Parathyroid adenoma (tissue), 2 donors: ENCODE data around the gene COL15A1.
A peak's percentile ranks its signal among the peaks of the same experiment; 100 is the strongest.

Experiments used
- H2AFZ ChIP-seq: fragments of 300-600 bp; sonication (generic); one replicate; pipeline ENCODE4 v1.7.0; 2017; ENCODE audit warnings: antibody characterized with exemption, mild to moderate bottlenecking
- H3K27ac ChIP-seq: fragments of 300-600 bp; sonication (generic); one replicate; pipeline ENCODE4 v1.7.0; 2017
- H3K27me3 ChIP-seq: fragments of 300-600 bp; sonication (generic); one replicate; pipeline ENCODE4 v1.7.0; 2017; ENCODE audit warnings: low read length; ENCODE audit not compliant: control insufficient read depth, insufficient read depth
- H3K36me3 ChIP-seq: fragments of 300-600 bp; sonication (generic); one replicate; pipeline ENCODE4 v1.7.0; 2017; ENCODE audit warnings: low read length; ENCODE audit not compliant: control insufficient read depth, insufficient read depth
- H3K4me1 ChIP-seq: fragments of 300-600 bp; sonication (generic); one replicate; pipeline ENCODE4 v1.7.0; 2017; ENCODE audit warnings: control low read depth
- H3K4me2 ChIP-seq: fragments of 300-600 bp; sonication (generic); one replicate; pipeline ENCODE4 v1.7.0; 2017; ENCODE audit warnings: low read length
- H3K4me3 ChIP-seq: fragments of 300-600 bp; sonication (generic); one replicate; pipeline ENCODE4 v1.7.0; 2017; ENCODE audit warnings: low read depth, low read length
- H3K79me2 ChIP-seq: fragments of 300-600 bp; sonication (generic); one replicate; pipeline ENCODE4 v1.7.0; 2017; ENCODE audit warnings: control low read depth
- H3K9ac ChIP-seq: fragments of 300-600 bp; sonication (generic); one replicate; pipeline ENCODE4 v1.7.0; 2017; ENCODE audit warnings: mild to moderate bottlenecking
- H3K9me3 ChIP-seq: fragments of 300-600 bp; sonication (generic); one replicate; pipeline ENCODE4 v1.7.0; 2017; ENCODE audit warnings: low read length; ENCODE audit not compliant: control insufficient read depth
- CTCF ChIP-seq: fragments of 300-600 bp; sonication (generic); IDR thresholded peaks from one replicate; pipeline ENCODE4 v1.7.0; 2017; ENCODE audit warnings: antibody characterized with exemption, mild to moderate bottlenecking
- donor health status: primary hyperparathyroidism.

COL15A1 gene

GRCh38 chr9:98943682-98944056 lies at the start of gene COL15A1:
Gene COL15A1 (plus strand): TSS chr9:98943907. CDS start chr9:98944062, 155 bp downstream.
- no peak for TF ChIP-seq CTCF
- no peaks in the 10 kb centered on the region for H3K36me3 ChIP-seq
- no peaks in the 10 kb centered on the region for H3K79me2 ChIP-seq
- H3K9ac ChIP-seq, result no peak within 1 kb of the TSS
- peaks cover 4% of the 10 kb centered on the region for H3K27me3 ChIP-seq
- H3K4me2 ChIP-seq, result peak within 1 kb of the TSS; percentile 59
- peak within 1 kb of the TSS; percentile 43 for H3K4me3 ChIP-seq
- no peaks in the 10 kb centered on the region for H3K9me3 ChIP-seq
- no peak within 1 kb of the TSS for H3K27ac ChIP-seq
- H2AFZ ChIP-seq, result peak within 1 kb of the TSS; percentile 56
- H3K4me1 ChIP-seq, result no peaks in the 10 kb centered on the region

- H3K9me3 ChIP-seq, result peaks cover 3% of the 10 kb centered on the region
- H3K27ac ChIP-seq, result no peak overlapping the region
- H3K79me2 ChIP-seq, result no peaks in the 10 kb centered on the region
- no peak overlapping the region for H3K9ac ChIP-seq
- H2AFZ ChIP-seq, result no peak overlapping the region
- H3K27me3 ChIP-seq, result no peaks in the 10 kb centered on the region
- H3K4me1 ChIP-seq, result no peaks in the 10 kb centered on the region
- no peak overlapping the region for H3K4me2 ChIP-seq
- H3K36me3 ChIP-seq, result no peaks in the 10 kb centered on the region
- TF ChIP-seq CTCF, result no peak
- no peak overlapping the region for H3K4me3 ChIP-seq
Observed at GRCh38 chr9:98894171-98894570, 49.5 kb upstream of the COL15A1 start.

- no peak overlapping the region for H3K9ac ChIP-seq
- no peak overlapping the region for H3K27ac ChIP-seq
- H3K4me1 ChIP-seq, result no peaks in the 10 kb centered on the region
- H3K27me3 ChIP-seq, result no peaks in the 10 kb centered on the region
- no peaks in the 10 kb centered on the region for H3K36me3 ChIP-seq
- H2AFZ ChIP-seq, result no peak overlapping the region
- no peak overlapping the region for H3K4me3 ChIP-seq
- no peak for TF ChIP-seq CTCF
- peaks cover 3% of the 10 kb centered on the region for H3K9me3 ChIP-seq
- H3K4me2 ChIP-seq, result no peak overlapping the region
- no peaks in the 10 kb centered on the region for H3K79me2 ChIP-seq
Observed at GRCh38 chr9:98894761-98895160, 48.9 kb upstream of the COL15A1 start.

- no peak overlapping the region for H3K4me3 ChIP-seq
Observed at GRCh38 chr9:98896632-98897031, 47.1 kb upstream of the COL15A1 start.

More at GRCh38 chr9:98896632-98897031, 47.1 kb upstream of the COL15A1 start:
- Histone ChIP-seq H3K4me1 (no peaks in the 10 kb centered on the region), H3K79me2 (no peaks in the 10 kb centered on the region), H3K27me3 (no peaks in the 10 kb centered on the region), H3K9me3 (peaks cover 3% of the 10 kb centered on the region), H3K27ac (no peak overlapping the region), H2AFZ (no peak overlapping the region), H3K4me2 (no peak overlapping the region), H3K36me3 (no peaks in the 10 kb centered on the region), H3K9ac (no peak overlapping the region)
- no peak for TF ChIP-seq CTCF
